KBM-7 (cell line): ENCODE measurements around the gene SLC35B1.
"Not testable (repeated sequence)": the region's sequence is repeated elsewhere in the genome, so short reads cannot be mapped to it uniquely, and the experiment has no call there.

Experiments
- DNase-seq: peaks from one replicate; pipeline ENCODE4 v3.0.0-alpha.2; 2015
- in situ Hi-C: fragments of 300-500 bp; cut with MboI; formaldehyde crosslinking; loops from 2 replicates; pipeline ENCODE4 v1.14.3; 2020; ENCODE audit warnings: low sequenced_read_pairs, low pct_unique_long_range_greater_than_20kb, mixed read lengths

SLC35B1 gene

GRCh38 chr17:49738456-49739163 lies 30.8 kb upstream of the SLC35B1 start:
- DNase-seq: no peak
- in situ Hi-C loops: no loop called here

- no peak for DNase-seq
- in situ Hi-C loops: no loop called here
Measured at GRCh38 chr17:49734515-49735490, 27.0 kb upstream of the SLC35B1 start.

- no peak for DNase-seq
- in situ Hi-C loops: no loop called here
Measured at GRCh38 chr17:49731435-49731831, 23.7 kb upstream of the SLC35B1 start.

GRCh38 chr17:49730785-49731434 lies 23.1 kb upstream of the SLC35B1 start:
- no peak for DNase-seq
- in situ Hi-C loops: no loop called here

GRCh38 chr17:49730078-49730784 lies 22.5 kb upstream of the SLC35B1 start:
- DNase-seq: no peak
- in situ Hi-C loops: no loop called here

GRCh38 chr17:49729069-49729468 lies 21.3 kb upstream of the SLC35B1 start:
- DNase-seq: no peak
- in situ Hi-C loops: no loop called here

- DNase-seq: no peak
- in situ Hi-C loops: no loop called here
Measured at GRCh38 chr17:49728425-49728824, 20.7 kb upstream of the SLC35B1 start.

GRCh38 chr17:49727380-49727779 lies 19.6 kb upstream of the SLC35B1 start:
- in situ Hi-C loops: no loop called here

GRCh38 chr17:49725452-49726130 lies 17.8 kb upstream of the SLC35B1 start:
- in situ Hi-C loops: no loop called here

More at GRCh38 chr17:49727380-49727779, 19.6 kb upstream of the SLC35B1 start:
- no peak for DNase-seq

GRCh38 chr17:49724552-49724951 lies 16.8 kb upstream of the SLC35B1 start:
- DNase-seq, in situ Hi-C loops: not testable (repeated sequence)

More at GRCh38 chr17:49725452-49726130, 17.8 kb upstream of the SLC35B1 start:
- DNase-seq: no peak

- in situ Hi-C loops: no loop called here
- peak; percentile 25 for DNase-seq
Measured at GRCh38 chr17:49723423-49723822, 15.7 kb upstream of the SLC35B1 start.

GRCh38 chr17:49722066-49722465 lies 14.3 kb upstream of the SLC35B1 start:
- in situ Hi-C loops: no loop called here
- no peak for DNase-seq

- no peak for DNase-seq
- in situ Hi-C loops: no loop called here
Measured at GRCh38 chr17:49717371-49717861, 9.7 kb upstream of the SLC35B1 start.

- no peak for DNase-seq
- in situ Hi-C loops: no loop called here
Measured at GRCh38 chr17:49716668-49717364, 9.1 kb upstream of the SLC35B1 start.

- in situ Hi-C loops: no loop called here
- DNase-seq: no peak
Measured at GRCh38 chr17:49715717-49716279, 8.0 kb upstream of the SLC35B1 start.

GRCh38 chr17:49715216-49715615 lies 7.5 kb upstream of the SLC35B1 start:
- in situ Hi-C loops: no loop called here
- DNase-seq: no peak

- in situ Hi-C loops: no loop called here
Measured at GRCh38 chr17:49708515-49709183, 885 bp upstream of the SLC35B1 start.

More at GRCh38 chr17:49708515-49709183, 885 bp upstream of the SLC35B1 start:
- DNase-seq: no peak
